Anterior cingulate cortex (tissue), 58 donors: ENCODE measurements around the gene AIRE.
"Not testable (repeated sequence)": the region's sequence is repeated elsewhere in the genome, so short reads cannot be mapped to it uniquely, and the experiment has no call there.

ENCODE experiments used
- DNase-seq, 58 donors: peaks; one replicate each; lab custom pipeline; 2025; lab: John Stamatoyannopoulos, UW

Gene AIRE

GRCh38 chr21:44285138-44285992 lies at the start of gene AIRE:
Gene AIRE (plus strand): TSS chr21:44285876. CDS start chr21:44286007, 131 bp downstream.
- DNase-seq: no peak

DNA sequence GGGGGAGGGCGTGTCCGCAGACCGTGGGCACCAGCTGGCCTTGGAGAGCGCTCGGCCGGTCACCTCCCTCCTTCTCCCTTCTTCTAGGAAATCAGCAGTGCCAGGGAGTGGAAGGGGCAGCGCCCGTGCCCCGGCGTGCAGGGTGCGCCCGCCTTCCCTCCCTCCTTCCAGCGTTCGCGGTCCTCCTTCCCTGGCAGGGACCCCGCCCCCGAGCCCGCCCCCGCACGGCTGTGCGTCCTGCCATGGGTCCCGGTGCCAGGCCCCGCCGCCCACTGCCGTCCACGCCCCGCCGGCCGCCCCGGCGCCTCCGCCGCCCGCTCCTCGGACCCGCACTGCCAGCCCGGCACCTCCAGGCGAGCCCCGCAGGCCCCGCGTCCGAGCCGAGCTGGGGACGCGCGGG lies 45.3 kb upstream of the AIRE start:
- DNase-seq: not testable (repeated sequence)

DNA sequence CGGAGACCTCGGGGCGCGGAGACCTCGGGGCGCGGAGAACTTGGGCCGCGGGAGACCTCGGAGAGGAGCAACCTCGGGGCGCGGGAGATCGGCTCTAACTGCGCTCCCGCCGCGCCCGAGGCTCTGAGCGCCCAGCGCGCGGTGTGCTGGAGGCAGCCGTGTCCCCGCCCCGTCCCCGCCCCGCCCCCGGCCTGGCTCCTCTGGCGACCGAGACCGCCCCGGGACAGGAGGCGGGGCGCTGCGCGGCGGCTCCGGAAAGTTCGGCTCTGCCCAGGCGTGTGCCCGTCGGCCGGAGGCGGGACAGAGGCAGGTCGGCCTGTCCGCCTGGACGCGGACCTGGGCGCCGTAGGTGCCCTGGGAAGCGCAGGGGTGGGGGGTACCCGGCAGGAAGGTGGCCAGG lies 44.8 kb upstream of the AIRE start, which contains the start of gene ICOSLG:
Gene ICOSLG (minus strand): TSS at position 102 of the 400 bp plus-strand sequence. CDS start 126 bp downstream, outside the sequence.
- DNase-seq: not testable (repeated sequence)

DNA sequence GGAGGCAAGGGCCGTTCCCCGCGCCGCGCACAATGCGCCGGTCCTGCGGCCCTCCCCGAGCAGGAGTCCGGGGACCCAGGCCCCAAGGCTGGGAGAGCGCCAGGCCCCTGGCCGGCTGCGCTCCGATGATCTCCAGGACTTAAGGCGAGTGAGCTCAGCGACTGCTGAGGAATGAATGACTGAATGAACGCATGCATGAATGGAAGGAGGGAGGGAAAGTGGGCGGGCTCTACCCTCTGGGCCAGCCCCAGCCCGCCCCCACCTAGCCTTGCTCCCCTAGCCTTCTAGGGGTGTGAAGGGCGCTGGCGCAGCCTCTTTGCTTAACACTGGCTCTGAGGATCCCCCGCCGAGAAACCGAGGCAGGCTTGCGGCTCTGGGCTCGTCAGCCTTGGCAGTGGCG lies 44.4 kb upstream of the AIRE start:
- DNase-seq: not testable (repeated sequence)

GRCh38 chr21:44243980-44244379 lies 41.7 kb upstream of the AIRE start:
- not testable (repeated sequence) for DNase-seq

- DNase-seq: not testable (repeated sequence)
Observed at GRCh38 chr21:44247904-44248303, 37.8 kb upstream of the AIRE start.

- DNase-seq: not testable (repeated sequence)
Observed at GRCh38 chr21:44249204-44250037, 36.3 kb upstream of the AIRE start.

DNA sequence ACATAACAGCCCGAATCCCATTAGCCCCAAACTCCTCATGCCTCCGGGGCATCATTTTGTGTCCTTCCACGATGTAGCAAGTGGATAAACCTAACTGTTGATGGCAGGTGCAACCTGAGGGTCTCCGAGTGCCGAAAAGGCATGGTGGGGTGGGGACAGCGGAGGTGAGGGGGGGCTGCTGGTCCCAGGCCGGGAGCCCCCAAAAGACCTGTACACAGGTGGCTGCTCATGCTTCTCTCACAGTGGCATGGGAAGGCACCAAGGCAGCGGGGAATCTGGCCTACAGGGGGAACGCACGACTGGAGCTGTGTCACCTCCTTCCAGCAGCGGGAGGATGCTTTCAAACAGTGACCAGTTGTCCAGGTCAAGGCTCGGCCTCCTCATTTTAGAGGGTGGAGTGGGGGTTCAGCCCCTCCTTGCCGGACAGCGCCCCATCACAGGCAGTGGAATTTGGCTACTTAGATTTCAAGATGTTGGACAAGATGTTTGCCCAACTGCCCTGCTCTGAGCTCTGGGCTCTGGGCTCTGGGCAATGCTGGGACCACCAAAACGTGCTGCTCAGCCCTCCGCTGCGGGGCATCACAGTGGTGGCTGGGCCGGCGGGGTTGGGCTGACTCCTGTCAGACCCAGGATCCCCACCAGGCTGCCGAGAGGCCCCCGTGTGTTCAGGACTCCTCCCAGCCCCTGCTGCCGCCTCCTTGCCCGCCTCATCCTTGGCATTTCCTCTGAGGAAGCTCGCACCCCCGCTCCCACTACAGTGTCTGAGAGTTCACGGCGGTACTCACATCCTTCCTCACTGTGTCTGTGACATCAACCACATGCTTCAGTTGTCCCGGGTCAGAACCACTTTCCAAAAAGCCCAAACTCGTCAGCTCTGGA lies 31.6 kb upstream of the AIRE start:
- no peak for DNase-seq

DNA sequence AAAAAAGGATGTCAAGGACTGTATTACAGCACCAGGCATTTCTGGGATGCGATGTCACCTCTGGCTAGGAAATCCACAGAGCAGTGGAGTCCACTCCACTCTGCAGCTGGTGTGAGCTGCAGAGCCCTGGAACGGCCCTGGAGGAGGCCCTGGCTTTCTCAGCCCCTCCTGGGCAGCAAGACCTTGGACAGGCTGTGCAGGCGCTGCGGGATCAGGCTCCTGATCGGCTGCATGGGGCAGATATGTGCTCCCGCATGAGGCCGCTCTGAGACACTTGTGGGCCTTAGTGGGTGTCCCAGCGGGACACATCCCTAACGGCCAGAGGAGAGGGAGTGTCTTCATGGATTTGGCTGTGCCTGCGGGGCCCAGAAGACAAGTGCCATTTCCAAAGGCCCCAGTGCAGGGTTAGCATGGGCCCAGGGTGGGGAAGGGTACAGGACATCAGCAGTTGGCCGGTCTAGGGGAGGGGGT lies 30.1 kb upstream of the AIRE start:
- no peak for DNase-seq

GRCh38 chr21:44258056-44258725 lies 27.5 kb upstream of the AIRE start:
- no peak for DNase-seq

- DNase-seq: no peak
Observed at GRCh38 chr21:44259082-44259705, 26.5 kb upstream of the AIRE start.

- no peak for DNase-seq
Observed at GRCh38 chr21:44260066-44260465, 25.6 kb upstream of the AIRE start.

GRCh38 chr21:44260791-44261631 lies 24.7 kb upstream of the AIRE start:
- DNase-seq: no peak

GRCh38 chr21:44261675-44262295 lies 23.9 kb upstream of the AIRE start, which contains the start of gene DNMT3L:
Gene DNMT3L (minus strand): TSS chr21:44261897. CDS start chr21:44261259, 638 bp downstream.
- no peak for DNase-seq

- no peak for DNase-seq
Observed at GRCh38 chr21:44262338-44263056, 23.2 kb upstream of the AIRE start.

DNA sequence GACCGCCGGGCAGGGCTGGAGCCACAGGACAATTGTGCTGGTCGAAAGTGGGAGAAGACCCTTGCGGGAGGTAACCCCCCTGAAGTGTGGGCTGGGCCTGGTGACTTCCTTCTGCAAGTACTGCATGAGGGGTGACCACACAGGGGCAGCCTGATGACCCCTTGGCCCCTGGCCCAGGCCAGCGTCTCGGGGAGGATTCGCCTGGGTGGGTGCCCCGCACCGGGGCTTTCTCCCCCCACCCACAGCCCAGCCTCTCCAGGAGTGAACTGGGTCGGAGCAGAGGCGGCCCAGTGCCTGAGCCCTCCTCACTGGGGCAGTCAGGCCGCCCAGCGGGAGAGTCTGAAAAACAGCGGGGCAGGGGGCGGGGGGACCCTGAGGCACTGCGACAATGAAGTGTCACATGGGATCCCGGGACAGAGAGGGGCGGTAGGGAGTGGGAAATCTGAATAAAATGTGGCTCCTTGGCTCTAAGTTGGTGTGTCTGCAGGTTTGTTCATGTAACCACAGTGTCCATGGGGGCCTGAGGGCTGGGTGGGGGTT lies 22.4 kb upstream of the AIRE start:
- no peak for DNase-seq

GRCh38 chr21:44263768-44264167 lies 21.9 kb upstream of the AIRE start:
- DNase-seq: no peak
